H9 (cell line): Measurements from ENCODE around the gene TIMP1. TPM values are rescaled to one million over a fixed set of nuclear protein-coding genes. Genes with fewer than 3 reads are reported as not detected.

Source experiments
- DNase-seq: peaks from one replicate; pipeline ENCODE4 v3.0.0-alpha.2; 2017
- H2AFZ ChIP-seq: one replicate; pipeline ENCODE4 v1.6.1; 2013; ENCODE audit warnings: mild to moderate bottlenecking, low read length, control low read depth, moderate library complexity
- H2AK5ac ChIP-seq: 2 replicates; pipeline ENCODE4 v1.6.1; 2013; ENCODE audit warnings: low read length, control low read depth, mixed read lengths; ENCODE audit not compliant: insufficient read length
- H2BK120ac ChIP-seq: one replicate; pipeline ENCODE4 v1.6.1; 2013; ENCODE audit warnings: low read depth, mild to moderate bottlenecking, low read length, control low read depth, inconsistent platforms; ENCODE audit not compliant: poor library complexity, severe bottlenecking
- H2BK12ac ChIP-seq: 2 replicates; pipeline ENCODE4 v1.6.1; 2013; ENCODE audit warnings: low read length, control low read depth, mixed read lengths, low read depth; ENCODE audit not compliant: insufficient read length
- H2BK15ac ChIP-seq: 2 replicates; pipeline ENCODE4 v1.6.1; 2013; ENCODE audit warnings: low read depth, low read length, control low read depth
- H2BK20ac ChIP-seq: one replicate; pipeline ENCODE4 v1.6.1; 2013; ENCODE audit warnings: low read depth, mild to moderate bottlenecking, low read length, control low read depth, inconsistent platforms; ENCODE audit not compliant: poor library complexity, severe bottlenecking
- H2BK5ac ChIP-seq: 2 replicates; pipeline ENCODE4 v1.6.1; 2013; ENCODE audit warnings: low read length, control low read depth, mixed read lengths; ENCODE audit not compliant: insufficient read length
- H3K14ac ChIP-seq: 2 replicates; pipeline ENCODE4 v1.6.1; 2013; ENCODE audit warnings: low read length, control low read depth; ENCODE audit not compliant: insufficient read depth
- H3K18ac ChIP-seq: 2 replicates; pipeline ENCODE4 v1.6.1; 2013; ENCODE audit warnings: low read depth, mild to moderate bottlenecking, mixed read lengths, low read length, control low read depth; ENCODE audit not compliant: insufficient read length
- H3K23ac ChIP-seq: 2 replicates; pipeline ENCODE4 v1.6.1; 2013; ENCODE audit warnings: low read length, control low read depth, mixed read lengths, low read depth; ENCODE audit not compliant: insufficient read length
- H3K23me2 ChIP-seq: 2 replicates; pipeline ENCODE4 v1.6.1; 2013; ENCODE audit warnings: low read depth, mild to moderate bottlenecking, mixed read lengths, low read length, control low read depth; ENCODE audit not compliant: insufficient read length, poor library complexity, severe bottlenecking
- H3K27ac ChIP-seq: 2 replicates; pipeline ENCODE4 v1.5.1; 2013; ENCODE audit warnings: low read length, control low read depth, mixed read lengths, low read depth; ENCODE audit not compliant: insufficient read length
- H3K27me3 ChIP-seq: 2 replicates; pipeline ENCODE4 v1.6.1; 2013; ENCODE audit warnings: low read length, control low read depth, inconsistent platforms; ENCODE audit not compliant: insufficient read depth
- H3K4ac ChIP-seq: 2 replicates; pipeline ENCODE4 v1.6.1; 2013; ENCODE audit warnings: low read depth, mild to moderate bottlenecking, control low read depth, inconsistent platforms, low read length, moderate library complexity
- H3K4me1 ChIP-seq: 2 replicates; pipeline ENCODE4 v1.6.1; 2013; ENCODE audit warnings: low read length, control low read depth, inconsistent platforms; ENCODE audit not compliant: insufficient read depth
- H3K4me2 ChIP-seq: 2 replicates; pipeline ENCODE4 v1.6.1; 2013; ENCODE audit warnings: low read length, control low read depth, mixed read lengths; ENCODE audit not compliant: insufficient read length, insufficient read depth
- H3K56ac ChIP-seq: 2 replicates; pipeline ENCODE4 v1.6.1; 2013; ENCODE audit warnings: low read depth, mild to moderate bottlenecking, mixed read lengths, low read length, control low read depth; ENCODE audit not compliant: insufficient read length
- H3K79me1 ChIP-seq: 2 replicates; pipeline ENCODE4 v1.6.1; 2013; ENCODE audit warnings: low read depth, mild to moderate bottlenecking, moderate library complexity, low read length, control low read depth, inconsistent platforms; ENCODE audit not compliant: insufficient read depth, poor library complexity, severe bottlenecking
- H3K79me2 ChIP-seq: 2 replicates; pipeline ENCODE4 v1.6.1; 2013; ENCODE audit warnings: low read length, control low read depth, inconsistent platforms; ENCODE audit not compliant: insufficient read depth
- H3K9ac ChIP-seq: 2 replicates; pipeline ENCODE4 v1.6.1; 2013; ENCODE audit warnings: low read length, control low read depth, mixed read lengths; ENCODE audit not compliant: insufficient read length; ENCODE audit errors: extremely low read depth
- H3K9me3 ChIP-seq: one replicate; pipeline ENCODE4 v1.6.1; 2013; ENCODE audit warnings: low read depth, low read length, inconsistent platforms; ENCODE audit not compliant: control insufficient read depth
- H3T11ph ChIP-seq: one replicate; pipeline ENCODE4 v1.6.1; 2013; ENCODE audit warnings: mild to moderate bottlenecking, low read length, control low read depth, inconsistent platforms
- H4K20me1 ChIP-seq: one replicate; pipeline ENCODE4 v1.6.1; 2013; ENCODE audit not compliant: control insufficient read depth, insufficient read length, insufficient read depth
- H4K5ac ChIP-seq: 2 replicates; pipeline ENCODE4 v1.6.1; 2013; ENCODE audit warnings: low read depth, mild to moderate bottlenecking, mixed read lengths, low read length, control low read depth; ENCODE audit not compliant: insufficient read length
- H4K8ac ChIP-seq: replicated peaks from 2 replicates; pipeline ENCODE4 v1.6.1; 2013; ENCODE audit warnings: low read length, control low read depth, mixed read lengths, low read depth; ENCODE audit not compliant: insufficient read length
- H4K91ac ChIP-seq: 2 replicates; pipeline ENCODE4 v1.6.1; 2013; ENCODE audit warnings: low read depth, mild to moderate bottlenecking, moderate library complexity, mixed read lengths, low read length, control low read depth; ENCODE audit not compliant: insufficient read length
- H3K27ac Mint-ChIP-seq, 3 experiments: 2 replicates in 2 of 3; 3 replicates in 1 of 3; pipeline ENCODE4 v1.8.0; 2020 to 2021; ENCODE audit warnings: mixed read lengths in 3 of 3, mild to moderate bottlenecking in 1 of 3, moderate library complexity in 1 of 3
- H3K27me3 Mint-ChIP-seq: 2 replicates; pipeline ENCODE4 v1.8.0; 2021; ENCODE audit warnings: low read depth, mild to moderate bottlenecking, moderate library complexity, mixed read lengths
- H3K36me3 Mint-ChIP-seq, 3 experiments: 2 replicates in 2 of 3; 3 replicates in 1 of 3; pipeline ENCODE4 v1.8.0; 2020 to 2021; ENCODE audit warnings: low read depth in 3 of 3, mixed read lengths in 3 of 3; ENCODE audit not compliant: insufficient read depth in 1 of 3
- H3K4me1 Mint-ChIP-seq, 2 experiments: 2 replicates each; pipeline ENCODE4 v1.8.0; 2020; ENCODE audit warnings: mixed read lengths in 2 of 2
- H3K4me3 Mint-ChIP-seq, 2 experiments: 2 replicates in 1 of 2; 3 replicates in 1 of 2; pipeline ENCODE4 v1.8.0; 2020 to 2021; ENCODE audit warnings: mild to moderate bottlenecking in 2 of 2, mixed read lengths in 2 of 2, moderate library complexity in 1 of 2
- H3K9me3 Mint-ChIP-seq, 2 experiments: 2 replicates in 1 of 2; 3 replicates in 1 of 2; pipeline ENCODE4 v1.8.0; 2020; ENCODE audit warnings: mild to moderate bottlenecking in 2 of 2, mixed read lengths in 2 of 2, moderate library complexity in 1 of 2
- CTCF ChIP-seq: fragments of 200-600 bp; sonication (generic); conservative IDR thresholded peaks from 3 replicates; pipeline ENCODE4 v1.8.0; 2021; ENCODE audit warnings: antibody characterized with exemption, mild to moderate bottlenecking
- WGBS: extraction: QIAGEN DNeasy Blood & Tissue Kit; methylation state at CpG from one replicate; pipeline ENCODE4 v1.1.7; 2013; ENCODE audit warnings: missing lambda C conversion rate, low lambda C conversion rate, mixed read lengths; ENCODE audit not compliant: insufficient read length; ENCODE audit errors: extremely low coverage; 5-methylcytosine and 5-hydroxymethylcytosine counted together
- total RNA-seq: library from RNA; stranded (reverse); gene quantifications from 2 replicates; pipeline ENCODE4 v1.2.1, GENCODE V29; 2021

Gene TIMP1
- total RNA-seq, 1 experiment from 2014 or later = 65.1 TPM

GRCh38 chrX:47577901-47578300, 4.3 kb upstream of the TIMP1 start:
- Histone ChIP-seq H4K5ac (no peak overlapping the region), H3T11ph (no peak overlapping the region), H3K79me1 (no peaks in the 10 kb centered on the region), H3K4ac (no peak overlapping the region), H2AK5ac (no peak overlapping the region), H3K18ac (no peak overlapping the region), H3K9ac (no peak overlapping the region), H3K4me1 (peaks cover 1% of the 10 kb centered on the region; the same call in 1 of the 2 replicates), H2AFZ (no peak overlapping the region), H4K91ac (no peak overlapping the region), H2BK20ac (no peak overlapping the region), H4K20me1 (no peaks in the 10 kb centered on the region), H2BK12ac (no peak overlapping the region), H3K9me3 (peaks cover 16% of the 10 kb centered on the region), H2BK5ac (no peak overlapping the region), H4K8ac (no peak overlapping the region), H2BK15ac (no peak overlapping the region), H3K14ac (no peak overlapping the region), H3K56ac (no peak overlapping the region), H3K79me2 (no peaks in the 10 kb centered on the region), H3K23ac (no peak overlapping the region), H3K23me2 (peaks cover 4% of the 10 kb centered on the region), H3K4me2 (no peak overlapping the region), H3K27ac (no peak overlapping the region), H3K27me3 (no peaks in the 10 kb centered on the region), H2BK120ac (no peak overlapping the region)
- no peak for DNase-seq
- Mint-ChIP-seq H3K9me3 (peaks cover 69 to 82% of the 10 kb centered on the region in 2 experiments), H3K4me3 (no peak overlapping the region; a peak in 1 of 5 replicates), H3K27ac (no peak overlapping the region; a peak in 1 of 7 replicates), H3K4me1 (peaks cover 14 to 31% of the 10 kb centered on the region in 2 experiments), H3K36me3 (peaks cover 3 to 12% (median 7%) of the 10 kb centered on the region in 3 experiments; a peak in 5 of 7 replicates), H3K27me3 (no peaks in the 10 kb centered on the region)
- no peak for TF ChIP-seq CTCF
- WGBS = no CpG with 5 or more reads among the region's 3 CpGs
